A549 (cell line): Measurements from ENCODE around the gene NDUFS1.

Source experiments
- CBX8 ChIP-seq: fragments of 200-600 bp; sonication (generic); IDR thresholded peaks from 2 replicates; pipeline ENCODE4 v1.6.1; 2016
- POLR2A ChIP-seq: IDR thresholded peaks from 2 replicates; pipeline ENCODE4 v1.6.1; 2012; ENCODE audit warnings: mild to moderate bottlenecking, low read length
- RAD21 ChIP-seq, 2 experiments: fragments of >200 bp in 1 of 2; sonication (Bioruptor Twin) in 1 of 2; formaldehyde crosslinking in 1 of 2; IDR thresholded peaks in 1 of 2; conservative IDR thresholded peaks in 1 of 2; 2 replicates in 1 of 2; 3 replicates in 1 of 2; pipeline ENCODE4 v1.6.1; 2012 to 2018; ENCODE audit warnings: inconsistent platforms in 1 of 2
- TF ChIP-seq, protein P1 (sequence below): fragments of >200 bp; sonication (Bioruptor Twin); formaldehyde crosslinking; IDR thresholded peaks from 3 replicates; pipeline ENCODE4 v1.5.1; 2016
- TF ChIP-seq, protein P2 (sequence below): fragments of 250-450 bp; sonication (Bioruptor Pico); IDR thresholded peaks from 2 replicates; pipeline ENCODE4 v1.5.0; 2021; ENCODE audit warnings: mild to moderate bottlenecking, moderate library complexity, borderline replicate concordance

- TF ChIP-seq, protein P1, sequence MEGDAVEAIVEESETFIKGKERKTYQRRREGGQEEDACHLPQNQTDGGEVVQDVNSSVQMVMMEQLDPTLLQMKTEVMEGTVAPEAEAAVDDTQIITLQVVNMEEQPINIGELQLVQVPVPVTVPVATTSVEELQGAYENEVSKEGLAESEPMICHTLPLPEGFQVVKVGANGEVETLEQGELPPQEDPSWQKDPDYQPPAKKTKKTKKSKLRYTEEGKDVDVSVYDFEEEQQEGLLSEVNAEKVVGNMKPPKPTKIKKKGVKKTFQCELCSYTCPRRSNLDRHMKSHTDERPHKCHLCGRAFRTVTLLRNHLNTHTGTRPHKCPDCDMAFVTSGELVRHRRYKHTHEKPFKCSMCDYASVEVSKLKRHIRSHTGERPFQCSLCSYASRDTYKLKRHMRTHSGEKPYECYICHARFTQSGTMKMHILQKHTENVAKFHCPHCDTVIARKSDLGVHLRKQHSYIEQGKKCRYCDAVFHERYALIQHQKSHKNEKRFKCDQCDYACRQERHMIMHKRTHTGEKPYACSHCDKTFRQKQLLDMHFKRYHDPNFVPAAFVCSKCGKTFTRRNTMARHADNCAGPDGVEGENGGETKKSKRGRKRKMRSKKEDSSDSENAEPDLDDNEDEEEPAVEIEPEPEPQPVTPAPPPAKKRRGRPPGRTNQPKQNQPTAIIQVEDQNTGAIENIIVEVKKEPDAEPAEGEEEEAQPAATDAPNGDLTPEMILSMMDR: no peak
- no peak for TF ChIP-seq CBX8
- TF ChIP-seq, protein P2, sequence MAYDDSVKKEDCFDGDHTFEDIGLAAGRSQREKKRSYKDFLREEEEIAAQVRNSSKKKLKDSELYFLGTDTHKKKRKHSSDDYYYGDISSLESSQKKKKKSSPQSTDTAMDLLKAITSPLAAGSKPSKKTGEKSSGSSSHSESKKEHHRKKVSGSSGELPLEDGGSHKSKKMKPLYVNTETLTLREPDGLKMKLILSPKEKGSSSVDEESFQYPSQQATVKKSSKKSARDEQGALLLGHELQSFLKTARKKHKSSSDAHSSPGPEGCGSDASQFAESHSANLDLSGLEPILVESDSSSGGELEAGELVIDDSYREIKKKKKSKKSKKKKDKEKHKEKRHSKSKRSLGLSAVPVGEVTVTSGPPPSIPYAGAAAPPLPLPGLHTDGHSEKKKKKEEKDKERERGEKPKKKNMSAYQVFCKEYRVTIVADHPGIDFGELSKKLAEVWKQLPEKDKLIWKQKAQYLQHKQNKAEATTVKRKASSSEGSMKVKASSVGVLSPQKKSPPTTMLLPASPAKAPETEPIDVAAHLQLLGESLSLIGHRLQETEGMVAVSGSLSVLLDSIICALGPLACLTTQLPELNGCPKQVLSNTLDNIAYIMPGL (CRISPR knock-in tag): no peak
- TF ChIP-seq POLR2A: no peak
- TF ChIP-seq RAD21 (conservative IDR thresholded peaks at IDR 0.05 in 1 of 2, IDR thresholded peaks at IDR 0.05 in 1 of 2): no peak
Measured at GRCh38 chr2:206198677-206199076, 39.4 kb upstream of the NDUFS1 start.
